HepG2 (cell line): Measurements from ENCODE around the gene CHID1. TPM values are rescaled to one million over a fixed set of nuclear protein-coding genes. Genes with fewer than 3 reads are reported as not detected.

ENCODE experiments used
- DNMT1 ChIP-seq: sonication (generic); formaldehyde crosslinking; IDR thresholded peaks from 2 replicates; pipeline ENCODE4 v1.5.1; 2020; ENCODE audit warnings: mild to moderate bottlenecking, missing genetic modification reagents
- FOXJ3 ChIP-seq: sonication (generic); formaldehyde crosslinking; IDR thresholded peaks from 2 replicates; pipeline ENCODE4 v1.4.0; 2020; ENCODE audit warnings: missing genetic modification reagents, mild to moderate bottlenecking, borderline replicate concordance
- GATAD1 ChIP-seq: IDR thresholded peaks from 2 replicates; pipeline ENCODE4 v1.6.1; 2016; ENCODE audit warnings: missing genetic modification reagents, missing compliant biosample characterization
- GPN1 ChIP-seq: sonication (generic); formaldehyde crosslinking; IDR thresholded peaks from 2 replicates; pipeline ENCODE4 v1.5.1; 2020; ENCODE audit warnings: missing genetic modification reagents, borderline replicate concordance
- HMG20B ChIP-seq: conservative IDR thresholded peaks from 2 replicates; pipeline ENCODE4 v1.6.1; 2016; ENCODE audit warnings: missing genetic modification reagents, missing compliant biosample characterization
- JUNB ChIP-seq: sonication (generic); formaldehyde crosslinking; IDR thresholded peaks from 2 replicates; pipeline ENCODE4 v1.8.0; 2022; ENCODE audit warnings: missing genetic modification reagents, mild to moderate bottlenecking, borderline replicate concordance
- PCBP1 ChIP-seq: fragments of 200-400 bp; formaldehyde crosslinking; IDR thresholded peaks from 2 replicates; pipeline ENCODE4 v1.6.1; 2017; ENCODE audit warnings: mild to moderate bottlenecking, low read depth, low read length, borderline replicate concordance
- RERE ChIP-seq: IDR thresholded peaks from 2 replicates; pipeline ENCODE4 v1.6.1; 2016; ENCODE audit warnings: low read depth, missing genetic modification reagents, missing compliant biosample characterization
- RFXANK ChIP-seq: IDR thresholded peaks from 2 replicates; pipeline ENCODE4 v1.6.1; 2016
- TEAD3 ChIP-seq: optimal IDR thresholded peaks from 2 replicates; pipeline ENCODE3; 2016; ENCODE audit warnings: borderline replicate concordance
- ZBED4 ChIP-seq: sonication (generic); formaldehyde crosslinking; IDR thresholded peaks from 2 replicates; pipeline ENCODE4 v1.4.0; 2020; ENCODE audit warnings: missing genetic modification reagents, borderline replicate concordance
- ZBTB44 ChIP-seq: sonication (generic); formaldehyde crosslinking; IDR thresholded peaks from 2 replicates; pipeline ENCODE4 v1.4.0; 2020; ENCODE audit warnings: missing genetic modification reagents
- ZIK1 ChIP-seq: sonication (generic); formaldehyde crosslinking; IDR thresholded peaks from 2 replicates; pipeline ENCODE4 v1.5.0; 2020; ENCODE audit warnings: mild to moderate bottlenecking, low read depth, missing genetic modification reagents, borderline replicate concordance
- ZNF264 ChIP-seq: sonication (generic); formaldehyde crosslinking; IDR thresholded peaks from 2 replicates; pipeline ENCODE4 v1.4.0; 2020; ENCODE audit warnings: missing genetic modification reagents
- ZNF333 ChIP-seq: sonication (generic); formaldehyde crosslinking; IDR thresholded peaks from 2 replicates; pipeline ENCODE4 v1.4.0; 2020; ENCODE audit warnings: mild to moderate bottlenecking, missing genetic modification reagents, borderline replicate concordance
- ZNF558 ChIP-seq: sonication (generic); formaldehyde crosslinking; IDR thresholded peaks from 2 replicates; pipeline ENCODE4 v1.9.0; 2022; ENCODE audit warnings: mild to moderate bottlenecking, missing genetic modification reagents, borderline replicate concordance
- ZNF562 ChIP-seq: sonication (generic); formaldehyde crosslinking; IDR thresholded peaks from 2 replicates; pipeline ENCODE4 v1.8.0; 2022; ENCODE audit warnings: missing genetic modification reagents, borderline replicate concordance
- ZNF598 ChIP-seq: sonication (generic); formaldehyde crosslinking; IDR thresholded peaks from 2 replicates; pipeline ENCODE4 v1.5.1; 2020; ENCODE audit warnings: mild to moderate bottlenecking, missing genetic modification reagents, borderline replicate concordance
- ZNF891 ChIP-seq: sonication (generic); formaldehyde crosslinking; IDR thresholded peaks from 2 replicates; pipeline ENCODE4 v1.5.0; 2020; ENCODE audit warnings: mild to moderate bottlenecking, missing genetic modification reagents
- ZSCAN31 ChIP-seq: sonication (generic); formaldehyde crosslinking; IDR thresholded peaks from 2 replicates; pipeline ENCODE4 v1.5.0; 2020; ENCODE audit warnings: low read depth, mild to moderate bottlenecking, missing genetic modification reagents
- polyA plus RNA-seq, 8 experiments: library from polyadenylated mRNA; depleted of rRNA in 3 of 8; stranded (reverse) in 7 of 8; unstranded in 1 of 8; fragments of >200 nt; fragmentation: Illumina TruSeq in 4 of 8; extraction: Trizol in 4 of 8; gene quantifications; 2 replicates each; pipeline versions ENCODE4 v1.2.1 to v1.2.3, GENCODE V29; 2011 to 2016; ENCODE audit warnings: low read depth in 4 of 8, missing spikeins in 1 of 8, mixed read lengths in 1 of 8; ENCODE audit not compliant: insufficient read depth in 1 of 8
- total RNA-seq, 5 experiments: library from RNA; depleted of rRNA; stranded (reverse); fragments of >200 nt; fragmentation: Illumina TruSeq; extraction: Trizol; gene quantifications; 2 replicates each; pipeline ENCODE4 v1.2.3, GENCODE V29; 2016; ENCODE audit warnings: low read depth in 1 of 5

The CHID1 gene
- total and polyA plus RNA-seq, 2 of the 13 experiments (the other 11 are each of a cell fraction or from before 2014, with no cell fraction given): 65.1 to 93.6 TPM

DNA sequence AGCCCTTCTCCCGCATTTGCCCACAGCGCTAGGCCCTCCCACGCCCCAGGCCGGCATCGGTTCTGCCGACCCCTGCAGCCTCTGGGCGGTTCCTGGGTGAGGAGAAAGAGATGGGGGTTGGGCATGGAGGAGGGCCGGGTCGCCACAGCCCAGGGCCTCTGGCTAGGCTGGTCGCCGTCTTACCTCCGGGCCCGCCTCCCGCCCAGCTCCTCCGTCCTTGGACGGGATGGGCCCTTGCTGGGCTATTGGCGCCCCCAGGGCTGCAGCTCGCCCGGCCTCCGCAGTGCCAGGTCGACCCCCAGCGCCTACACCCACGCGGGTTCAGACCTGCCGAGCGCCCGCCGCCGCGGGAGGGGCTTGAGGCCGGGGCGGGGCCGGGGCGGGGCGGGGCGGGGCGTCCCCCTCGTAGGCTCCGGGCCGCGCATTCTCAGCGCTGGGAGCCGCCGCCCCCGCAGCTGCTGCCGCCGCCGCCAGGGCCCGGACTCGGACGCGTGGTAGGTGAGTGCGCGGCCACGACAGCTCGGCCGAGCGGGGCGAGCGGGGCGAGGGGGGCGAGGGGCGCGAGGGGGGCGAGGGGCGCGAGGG, 78.0 kb downstream of the CHID1 start, which contains the start of gene CD151 (continued):
- TF ChIP-seq FOXJ3 (CRISPR knock-in tag): no peak
- no peak for TF ChIP-seq ZNF562 (CRISPR knock-in tag)
- no peak for TF ChIP-seq GPN1
- TF ChIP-seq ZSCAN31 (CRISPR knock-in tag): no peak
- TF ChIP-seq ZNF891 (CRISPR knock-in tag): no peak; the same call in 1 of the 2 replicates
- TF ChIP-seq TEAD3 (CRISPR knock-in tag): no peak
- no peak for TF ChIP-seq GATAD1 (CRISPR knock-in tag)
- no peak for TF ChIP-seq ZNF264
- no peak for TF ChIP-seq ZBED4 (CRISPR knock-in tag)
- TF ChIP-seq ZNF333 (CRISPR knock-in tag): peak; percentile 73; the same call in 1 of the 2 replicates
- TF ChIP-seq ZNF558 (CRISPR knock-in tag): no peak
- no peak for TF ChIP-seq JUNB
- no peak for TF ChIP-seq RFXANK
- TF ChIP-seq DNMT1 (CRISPR knock-in tag): no peak
- no peak for TF ChIP-seq HMG20B
- no peak for TF ChIP-seq ZBTB44 (CRISPR knock-in tag)
- TF ChIP-seq RERE (CRISPR knock-in tag): no peak
- no peak for TF ChIP-seq PCBP1
- TF ChIP-seq ZNF598: no peak
- TF ChIP-seq ZIK1 (CRISPR knock-in tag): no peak
